HG03571 (cell line): ENCODE measurements around the gene PRKN.

ENCODE experiments used
- ATAC-seq: cut with Tn5 transposase; IDR thresholded peaks from one replicate; pipeline ENCODE4 v1.9.1; 2021; ENCODE audit not compliant: unreplicated experiment

Gene PRKN

GRCh38 chr6:162711376-162711775 is 16.2 kb downstream of the PRKN start:
- no peak for ATAC-seq

- ATAC-seq = no peak
Observed at GRCh38 chr6:162710936-162711335, 16.6 kb downstream of the PRKN start.

DNA sequence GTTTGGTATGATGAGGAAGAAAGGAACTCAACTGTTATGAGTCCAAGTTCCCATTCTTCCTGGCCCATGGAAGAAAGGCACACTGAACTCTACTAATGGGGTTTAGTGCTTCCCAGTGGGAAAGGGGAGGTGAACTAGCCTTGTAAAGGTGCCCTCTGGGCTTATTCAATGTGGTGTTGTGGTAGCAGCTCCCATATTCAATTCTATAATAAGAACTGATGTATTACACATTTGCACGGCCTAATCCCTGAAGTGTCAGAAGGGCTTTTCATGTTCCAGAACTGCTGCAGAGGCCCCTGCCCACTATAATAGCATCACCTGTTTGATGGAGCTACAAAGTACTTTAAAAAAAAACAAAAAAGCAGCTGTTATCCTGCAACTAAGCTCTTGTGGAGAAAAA is 17.1 kb downstream of the PRKN start:
- no peak for ATAC-seq

- ATAC-seq = no peak
Observed at GRCh38 chr6:162709431-162709830, 18.1 kb downstream of the PRKN start.

GRCh38 chr6:162708971-162709370 is 18.6 kb downstream of the PRKN start:
- ATAC-seq = no peak

DNA sequence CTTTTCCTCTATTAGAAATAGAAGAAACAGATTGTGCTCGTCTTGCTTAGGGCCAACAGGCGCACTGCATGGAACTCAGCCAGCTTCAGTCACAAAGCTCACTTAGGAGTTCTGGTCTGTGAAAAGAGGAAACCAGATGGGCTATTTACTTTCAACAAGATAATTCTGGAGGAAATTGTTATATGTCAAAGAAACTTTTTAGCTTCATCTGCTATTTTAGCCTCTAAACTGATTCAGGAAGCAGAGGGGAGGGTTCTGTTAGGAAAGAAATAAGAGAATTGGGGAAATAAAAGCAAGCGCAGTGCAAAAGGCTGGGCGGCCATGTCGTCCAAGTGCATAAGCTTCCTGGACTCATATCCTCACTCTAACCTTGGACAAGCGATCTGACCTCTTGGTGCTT is 21.3 kb downstream of the PRKN start:
- no peak for ATAC-seq

GRCh38 chr6:162705736-162706135 is 21.8 kb downstream of the PRKN start:
- ATAC-seq = no peak

DNA sequence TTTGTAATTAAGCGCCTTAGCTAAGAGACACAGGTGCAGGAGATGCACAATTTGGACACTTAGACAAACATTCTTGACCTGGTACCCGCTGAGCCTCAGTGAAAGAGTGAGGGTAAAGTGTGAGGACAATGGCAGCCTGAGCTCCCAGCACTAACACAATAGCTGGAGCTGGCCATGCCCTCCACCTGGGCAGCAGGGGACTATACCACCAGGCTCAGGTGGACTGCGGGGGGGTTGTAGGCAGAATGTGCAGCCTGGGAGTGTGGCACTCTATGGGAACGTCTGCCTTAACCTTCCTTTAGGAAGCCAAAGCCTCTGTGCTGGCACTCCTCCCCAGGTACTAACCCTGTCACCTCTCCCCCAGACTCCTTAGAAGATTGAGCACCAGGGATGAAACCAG is 23.6 kb downstream of the PRKN start:
- ATAC-seq = no peak

GRCh38 chr6:162702446-162702845 is 25.1 kb downstream of the PRKN start:
- ATAC-seq = no peak

GRCh38 chr6:162701551-162701950 is 26.0 kb downstream of the PRKN start:
- no peak for ATAC-seq

- ATAC-seq = no peak
Observed at GRCh38 chr6:162700966-162701365, 26.6 kb downstream of the PRKN start.

- ATAC-seq = no peak
Observed at GRCh38 chr6:162699961-162700360, 27.6 kb downstream of the PRKN start.

DNA sequence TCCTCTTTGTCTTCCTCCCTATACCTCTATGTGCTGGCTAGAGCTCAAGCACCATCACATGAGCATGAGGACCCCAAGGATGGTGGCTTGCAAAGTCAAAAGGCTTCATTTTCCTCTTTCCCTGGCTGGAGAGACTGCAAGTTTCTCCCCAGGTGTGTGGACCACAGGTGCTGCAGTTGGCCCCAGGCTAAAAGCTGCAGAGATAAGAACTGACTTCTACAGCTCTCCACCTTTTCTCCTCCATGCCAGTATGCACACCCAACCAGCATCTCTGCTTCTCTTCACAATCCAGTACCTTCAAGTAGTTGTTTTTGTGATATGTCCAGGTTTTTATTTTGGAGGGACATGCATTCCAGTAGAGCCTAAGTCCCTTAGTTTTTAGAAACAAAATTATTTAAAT is 29.1 kb downstream of the PRKN start:
- ATAC-seq = no peak

GRCh38 chr6:162697872-162698403 is 29.6 kb downstream of the PRKN start:
- ATAC-seq = no peak

DNA sequence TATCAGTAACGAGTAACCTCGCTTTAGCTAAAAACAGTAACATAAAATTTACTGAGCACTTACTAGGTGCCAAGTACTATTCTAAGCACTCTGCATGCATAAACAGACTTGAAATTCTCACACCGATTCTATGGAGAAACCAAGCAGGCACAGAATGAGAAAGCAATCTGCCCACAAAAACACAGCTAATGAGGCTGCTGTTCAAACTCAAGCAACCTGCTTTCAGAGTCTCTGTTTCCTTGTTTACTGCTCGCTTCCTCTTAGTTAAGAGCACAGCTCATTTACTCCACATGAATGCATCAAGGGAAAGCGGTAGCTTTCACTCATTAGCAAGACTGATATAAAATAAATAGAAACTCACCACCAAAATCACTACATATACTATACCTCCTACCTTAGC is 37.4 kb downstream of the PRKN start:
- ATAC-seq = no peak

DNA sequence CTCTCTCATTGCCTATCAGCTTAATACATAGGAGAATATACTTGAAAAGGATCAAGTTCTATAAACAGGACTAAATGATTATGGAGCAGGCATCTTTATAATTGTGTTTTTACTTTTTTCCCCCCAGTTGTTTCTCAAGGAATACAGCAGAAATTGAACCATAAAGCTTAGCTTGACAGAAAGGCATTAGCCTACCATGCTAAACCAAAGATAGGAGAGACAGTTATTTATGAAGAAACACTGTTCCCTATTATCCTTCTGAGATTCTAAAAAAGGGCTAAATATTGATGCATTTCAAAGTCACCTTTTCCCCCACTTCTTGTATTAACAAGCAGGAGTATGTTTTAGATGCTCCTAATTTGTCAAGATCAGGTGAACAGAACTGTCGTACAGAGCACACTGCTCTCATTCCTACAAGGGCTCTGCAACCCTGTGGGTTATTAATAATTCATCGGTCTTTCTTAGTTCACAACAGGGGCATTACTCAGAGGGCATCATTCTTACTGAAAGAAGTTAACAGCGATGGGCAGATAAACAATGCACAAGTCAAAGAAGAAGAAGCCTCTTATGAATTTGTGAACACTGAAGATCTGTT is 38.7 kb downstream of the PRKN start:
- no peak for ATAC-seq

DNA sequence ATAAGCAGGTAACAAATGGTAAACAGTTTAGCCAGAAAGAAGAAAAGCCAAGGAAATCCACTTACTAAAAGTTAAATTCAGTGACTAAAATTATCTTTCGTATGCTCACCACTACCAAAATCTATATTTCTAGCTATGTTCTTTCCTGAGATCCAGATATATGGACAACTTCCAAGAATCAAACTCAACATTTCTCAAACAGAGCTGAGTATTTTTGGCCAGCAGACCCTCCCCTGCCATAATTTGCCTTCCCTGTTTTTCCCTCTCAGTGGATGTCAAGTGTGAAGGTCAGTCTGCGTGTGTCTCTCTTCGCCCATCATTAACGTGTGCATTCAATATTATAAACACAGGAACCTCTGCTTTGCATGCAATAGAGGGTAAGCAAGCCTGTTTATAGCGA is 42.0 kb downstream of the PRKN start:
- ATAC-seq = no peak

- ATAC-seq = no peak
Observed at GRCh38 chr6:162684961-162685360, 42.6 kb downstream of the PRKN start.

DNA sequence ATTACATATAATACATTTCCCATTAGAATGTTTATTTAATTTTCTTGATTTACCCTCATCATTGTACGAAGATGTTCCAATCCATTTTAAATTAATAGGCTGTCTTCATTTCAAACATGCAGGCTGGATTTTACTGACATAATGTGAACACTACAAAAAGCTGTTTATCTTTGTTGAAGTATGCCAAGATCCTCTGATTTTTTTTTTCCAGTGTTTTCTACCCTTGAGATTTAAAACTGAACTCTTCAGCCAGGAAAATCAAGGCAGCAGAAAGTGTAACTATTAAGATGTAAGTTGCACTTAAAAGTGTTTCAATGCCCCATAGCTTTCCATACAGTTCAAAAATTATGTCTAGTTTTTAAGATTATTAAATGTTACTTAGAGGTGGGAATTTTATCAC is 43.5 kb downstream of the PRKN start:
- ATAC-seq = no peak

DNA sequence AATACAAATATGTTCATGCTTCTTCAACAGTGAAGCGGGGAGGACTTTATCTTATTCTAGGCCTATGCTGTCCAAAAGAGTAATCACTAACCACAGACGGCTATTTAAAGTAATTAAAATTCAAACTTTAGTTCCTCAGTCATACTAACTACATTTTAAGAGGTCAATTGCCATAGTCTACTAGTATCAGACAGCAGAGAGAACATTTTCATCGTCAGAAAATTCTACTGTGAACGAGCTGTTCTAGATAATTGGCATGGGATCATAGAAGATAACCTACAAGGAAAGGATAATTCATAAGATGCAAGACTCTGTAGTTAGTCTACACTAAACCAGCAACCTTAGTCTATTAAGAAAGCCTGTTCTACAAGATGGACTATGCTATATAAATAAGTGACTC is 44.4 kb downstream of the PRKN start:
- no peak for ATAC-seq

GRCh38 chr6:162681447-162681846 is 46.1 kb downstream of the PRKN start:
- ATAC-seq = no peak

DNA sequence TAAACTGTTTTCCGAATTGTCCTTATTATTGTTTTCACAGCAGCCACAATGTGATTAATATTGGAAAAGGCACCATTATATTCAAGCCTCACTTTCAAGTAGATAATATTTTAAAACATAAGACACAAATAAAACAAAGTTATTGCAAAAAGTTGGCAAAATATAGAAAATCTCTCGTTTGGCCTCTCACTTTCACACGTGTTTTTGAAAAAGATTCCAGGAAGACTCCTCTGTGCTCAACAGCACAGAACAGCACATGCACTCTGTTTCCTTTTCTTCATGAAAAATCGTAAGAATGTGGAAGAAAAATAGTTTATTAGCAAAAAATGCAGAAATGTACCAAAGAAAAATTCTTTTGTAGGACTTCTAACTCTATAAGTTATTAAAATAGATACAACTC is 46.7 kb downstream of the PRKN start:
- ATAC-seq = no peak

- ATAC-seq = no peak
Observed at GRCh38 chr6:162680367-162680766, 47.2 kb downstream of the PRKN start.
